ENCODE results near the gene SPOCD1. TPM values are rescaled to one million over a fixed set of nuclear protein-coding genes. Genes with fewer than 3 reads are reported as not detected.

SPOCD1 gene
- polyA plus RNA-seq (2013, experiment 1 of 2), result 7.0 TPM
- 5.4 TPM for polyA plus RNA-seq (2013, experiment 2 of 2)

DNA sequence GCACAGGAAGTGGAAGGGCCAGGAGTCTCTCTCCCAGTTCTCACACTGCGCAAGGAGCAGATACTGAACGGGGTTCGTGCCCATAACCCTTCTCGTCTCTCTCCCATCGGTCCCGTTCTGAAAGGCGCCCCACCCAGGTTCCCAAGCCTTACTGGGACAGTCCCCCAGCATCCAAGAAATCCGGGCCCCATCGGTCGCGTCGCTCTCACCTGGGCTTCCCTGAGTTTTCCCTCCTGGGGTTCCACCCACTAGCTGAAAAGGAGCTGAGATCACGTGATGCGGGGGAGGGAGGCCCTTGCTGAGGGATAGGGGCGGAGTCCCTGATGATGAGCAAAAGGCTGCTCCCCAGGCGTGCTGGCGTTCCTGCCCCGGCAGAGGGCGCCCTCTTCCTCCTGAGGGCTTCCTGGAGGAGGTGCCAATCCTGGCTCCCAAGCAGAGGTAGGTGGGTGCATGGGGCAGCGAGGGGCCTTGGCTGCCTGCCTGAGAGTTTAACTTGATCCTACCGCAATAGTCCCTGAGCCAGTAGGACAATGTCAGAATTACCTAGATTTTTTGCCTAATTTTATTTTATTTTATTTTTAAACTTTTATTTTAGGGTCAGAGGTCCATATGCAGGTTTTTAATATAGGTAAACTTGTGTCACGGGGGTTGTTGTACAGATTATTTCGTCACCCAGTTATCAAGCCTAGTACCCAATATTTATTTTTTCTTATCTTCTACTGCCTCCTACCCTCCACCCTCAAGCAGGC lies at the start of gene SPOCD1:
Gene SPOCD1, minus strand, starts transcription at position 271 of the 749 bp plus-strand sequence. CDS start 689 bp downstream, outside the sequence.
- H3K9me3 ChIP-seq (ENCODE audit: control insufficient read depth, low read length), result no peaks in the 10 kb centered on the region
- H3K27ac ChIP-seq (ENCODE audit: low read depth, low read length, severe bottlenecking), result no peak within 1 kb of the TSS
- peak within 1 kb of the TSS; percentile 24 for H3K4me3 ChIP-seq (ENCODE audit: extremely low read depth, insufficient read depth, low read length, poor library complexity, severe bottlenecking)
- no peaks in the 10 kb centered on the region for H3K36me3 ChIP-seq (ENCODE audit: control insufficient read depth, insufficient read depth, low read length)
- H3K4me1 ChIP-seq (ENCODE audit: control insufficient read depth, insufficient read depth, low read length, poor library complexity, severe bottlenecking), result peaks cover 7% of the 10 kb centered on the region
- 24 to 38% methylated on average over 10 to 14 of the region's 23 CpGs for WGBS, 2 experiments (ENCODE audit: insufficient coverage in 2 of 2)

DNA sequence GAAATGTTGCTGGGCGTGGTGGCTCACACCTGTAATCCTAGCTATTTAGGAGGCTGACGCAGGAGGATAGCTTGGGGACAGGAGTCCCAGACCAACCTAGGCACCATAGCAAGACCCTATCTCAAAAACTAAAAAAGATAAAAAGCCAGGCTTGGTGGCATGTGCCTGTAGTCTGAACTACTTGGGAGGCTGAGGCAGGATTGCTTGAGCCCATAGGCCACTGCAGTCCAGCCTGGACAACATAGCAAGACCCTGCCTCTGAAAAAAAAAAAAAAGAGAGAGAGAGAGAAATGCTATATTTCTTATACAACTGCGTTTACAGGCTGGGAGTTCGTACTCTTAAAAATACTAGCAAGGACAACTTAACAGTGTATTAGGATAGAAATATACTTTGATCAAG lies 46.2 kb upstream of the SPOCD1 start:
- WGBS, 2 experiments (ENCODE audit: insufficient coverage in 2 of 2), result 100% methylated on average over 1 of the region's 4 CpGs; no CpG with 5 or more reads in 1 of the 2 experiments
- Histone ChIP-seq H3K36me3 (ENCODE audit: control insufficient read depth, insufficient read depth, low read length) (no peaks in the 10 kb centered on the region), H3K27ac (ENCODE audit: low read depth, low read length, severe bottlenecking) (no peak overlapping the region), H3K9me3 (ENCODE audit: control insufficient read depth, low read length) (no peaks in the 10 kb centered on the region), H3K4me1 (ENCODE audit: control insufficient read depth, insufficient read depth, low read length, poor library complexity, severe bottlenecking) (no peaks in the 10 kb centered on the region), H3K4me3 (ENCODE audit: extremely low read depth, insufficient read depth, low read length, poor library complexity, severe bottlenecking) (no peak overlapping the region)

DNA sequence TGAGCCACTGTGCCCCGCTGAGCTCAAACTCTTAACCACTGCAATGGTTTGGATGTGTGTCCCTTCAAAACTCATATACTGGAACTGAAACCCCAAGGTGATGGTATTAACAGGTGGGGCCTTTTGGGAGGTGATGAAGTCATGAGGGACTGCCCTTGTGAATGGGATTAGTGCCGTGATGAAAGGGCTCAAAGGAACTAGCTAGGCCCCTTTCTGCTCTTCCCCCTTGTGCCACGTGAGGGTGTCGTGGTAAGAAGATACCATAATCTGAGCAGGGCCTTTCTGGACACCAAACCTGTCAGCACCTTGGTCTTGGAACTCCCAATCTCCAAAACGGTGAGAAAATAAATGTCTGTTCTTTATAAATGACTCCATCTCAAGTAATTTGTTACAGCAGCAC lies 45.5 kb upstream of the SPOCD1 start:
- no peaks in the 10 kb centered on the region for H3K9me3 ChIP-seq (ENCODE audit: control insufficient read depth, low read length)
- no peak overlapping the region for H3K27ac ChIP-seq (ENCODE audit: low read depth, low read length, severe bottlenecking)
- no peak overlapping the region for H3K4me3 ChIP-seq (ENCODE audit: extremely low read depth, insufficient read depth, low read length, poor library complexity, severe bottlenecking)
- H3K4me1 ChIP-seq (ENCODE audit: control insufficient read depth, insufficient read depth, low read length, poor library complexity, severe bottlenecking), result no peaks in the 10 kb centered on the region
- H3K36me3 ChIP-seq (ENCODE audit: control insufficient read depth, insufficient read depth, low read length), result no peaks in the 10 kb centered on the region
- 82 to 87% methylated on average over 3 to 4 of the region's 5 CpGs for WGBS, 2 experiments (ENCODE audit: insufficient coverage in 2 of 2)

DNA sequence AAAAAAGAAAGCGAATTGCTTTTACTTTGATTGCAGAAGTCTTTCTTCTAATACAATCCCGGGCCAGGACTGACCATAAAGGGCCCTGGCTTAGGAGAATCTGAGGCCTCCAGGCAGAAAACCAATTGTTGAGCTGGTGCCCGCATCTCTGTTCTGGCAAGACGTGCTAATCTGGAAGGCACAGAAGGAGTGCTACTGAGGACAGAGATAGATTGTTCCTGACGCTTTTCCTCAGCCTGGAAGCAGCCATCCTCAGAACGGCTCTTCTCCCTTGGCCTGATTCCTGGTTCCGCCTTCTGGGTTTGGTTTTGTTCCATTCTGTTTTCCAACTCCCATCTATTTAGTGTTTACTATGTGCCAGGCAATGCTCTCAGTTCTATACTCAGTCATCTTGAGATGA lies 44.8 kb upstream of the SPOCD1 start:
- H3K4me3 ChIP-seq (ENCODE audit: extremely low read depth, insufficient read depth, low read length, poor library complexity, severe bottlenecking), result no peak overlapping the region
- H3K9me3 ChIP-seq (ENCODE audit: control insufficient read depth, low read length), result no peaks in the 10 kb centered on the region
- WGBS, 2 experiments (ENCODE audit: insufficient coverage in 2 of 2), result 90 to 98% methylated on average over 5 to 6 of the region's 7 CpGs
- H3K27ac ChIP-seq (ENCODE audit: low read depth, low read length, severe bottlenecking), result no peak overlapping the region
- no peaks in the 10 kb centered on the region for H3K36me3 ChIP-seq (ENCODE audit: control insufficient read depth, insufficient read depth, low read length)
- peaks cover 3% of the 10 kb centered on the region for H3K4me1 ChIP-seq (ENCODE audit: control insufficient read depth, insufficient read depth, low read length, poor library complexity, severe bottlenecking)

DNA sequence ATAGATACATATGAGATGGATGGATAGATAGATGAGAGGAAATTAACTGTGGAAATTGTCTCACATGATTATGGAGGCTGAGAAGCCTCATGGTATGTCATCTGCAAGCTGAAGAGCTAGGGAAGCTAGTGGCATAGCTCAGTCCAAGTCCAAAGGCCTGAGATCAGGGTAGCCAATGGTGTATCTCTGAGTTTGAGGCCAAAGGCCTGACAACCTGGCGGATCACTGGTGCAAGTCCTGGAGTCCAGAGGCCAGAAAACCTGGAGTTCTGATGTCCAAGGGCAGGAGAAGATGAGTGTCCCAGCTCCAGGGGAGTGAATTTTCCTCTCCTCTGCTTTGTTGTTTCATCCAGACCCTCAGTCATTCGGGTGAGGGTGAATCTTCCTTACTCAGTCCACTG lies 43.9 kb upstream of the SPOCD1 start:
- no peaks in the 10 kb centered on the region for H3K36me3 ChIP-seq (ENCODE audit: control insufficient read depth, insufficient read depth, low read length)
- no peaks in the 10 kb centered on the region for H3K9me3 ChIP-seq (ENCODE audit: control insufficient read depth, low read length)
- H3K27ac ChIP-seq (ENCODE audit: low read depth, low read length, severe bottlenecking), result no peak overlapping the region
- no peak overlapping the region for H3K4me3 ChIP-seq (ENCODE audit: extremely low read depth, insufficient read depth, low read length, poor library complexity, severe bottlenecking)
- 90 to 100% methylated on average over 2 of the region's 2 CpGs for WGBS, 2 experiments (ENCODE audit: insufficient coverage in 2 of 2)
- peaks cover 8% of the 10 kb centered on the region for H3K4me1 ChIP-seq (ENCODE audit: control insufficient read depth, insufficient read depth, low read length, poor library complexity, severe bottlenecking)

DNA sequence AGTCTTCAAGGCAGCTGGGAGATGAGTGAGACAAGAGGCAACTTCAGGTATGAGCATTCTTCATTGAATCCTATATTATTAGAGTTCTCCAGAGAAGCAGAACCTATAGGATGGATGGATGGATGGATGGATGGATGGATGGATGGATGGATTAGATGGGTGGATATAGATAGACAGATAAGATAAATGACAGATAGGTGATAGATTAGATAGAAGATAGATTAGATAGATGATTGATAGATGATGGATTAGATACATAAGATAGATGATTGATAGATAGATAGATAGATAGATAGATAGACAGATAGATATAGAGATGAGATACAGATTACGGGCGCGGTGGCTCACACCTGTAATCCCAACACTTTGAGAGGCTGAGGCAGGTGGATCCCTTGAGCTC lies 43.2 kb upstream of the SPOCD1 start:
- Histone ChIP-seq H3K27ac (ENCODE audit: low read depth, low read length, severe bottlenecking) (no peak overlapping the region), H3K36me3 (ENCODE audit: control insufficient read depth, insufficient read depth, low read length) (no peaks in the 10 kb centered on the region), H3K4me3 (ENCODE audit: extremely low read depth, insufficient read depth, low read length, poor library complexity, severe bottlenecking) (no peak overlapping the region), H3K9me3 (ENCODE audit: control insufficient read depth, low read length) (no peaks in the 10 kb centered on the region), H3K4me1 (ENCODE audit: control insufficient read depth, insufficient read depth, low read length, poor library complexity, severe bottlenecking) (peaks cover 8% of the 10 kb centered on the region)
- WGBS, 2 experiments (ENCODE audit: insufficient coverage in 2 of 2), result 71 to 83% methylated on average over 3 of the region's 3 CpGs

DNA sequence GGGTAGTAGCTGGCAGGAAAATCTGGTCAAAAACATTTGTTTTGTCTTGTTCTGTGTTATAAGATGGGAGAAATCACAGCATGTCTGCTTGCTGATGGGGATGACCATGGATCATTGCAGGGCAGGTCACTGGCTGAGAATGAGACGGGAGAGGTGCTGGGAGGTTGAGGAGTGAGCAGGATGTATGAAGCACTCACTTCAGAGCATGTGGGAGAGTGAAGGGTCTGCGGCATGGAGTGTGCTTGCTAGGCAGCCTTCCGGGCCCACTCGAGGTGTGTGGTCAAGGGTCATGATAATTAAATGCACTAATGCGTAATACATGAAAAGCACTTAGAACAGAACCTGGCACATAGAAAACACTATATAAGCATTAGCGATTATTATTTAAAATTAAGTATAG lies 42.0 kb upstream of the SPOCD1 start:
- H3K27ac ChIP-seq (ENCODE audit: low read depth, low read length, severe bottlenecking), result no peak overlapping the region
- H3K36me3 ChIP-seq (ENCODE audit: control insufficient read depth, insufficient read depth, low read length), result no peaks in the 10 kb centered on the region
- peaks cover 8% of the 10 kb centered on the region for H3K4me1 ChIP-seq (ENCODE audit: control insufficient read depth, insufficient read depth, low read length, poor library complexity, severe bottlenecking)
- H3K4me3 ChIP-seq (ENCODE audit: extremely low read depth, insufficient read depth, low read length, poor library complexity, severe bottlenecking), result no peak overlapping the region
- 94 to 96% methylated on average over 2 to 3 of the region's 6 CpGs for WGBS, 2 experiments (ENCODE audit: insufficient coverage in 2 of 2)
- no peaks in the 10 kb centered on the region for H3K9me3 ChIP-seq (ENCODE audit: control insufficient read depth, low read length)

DNA sequence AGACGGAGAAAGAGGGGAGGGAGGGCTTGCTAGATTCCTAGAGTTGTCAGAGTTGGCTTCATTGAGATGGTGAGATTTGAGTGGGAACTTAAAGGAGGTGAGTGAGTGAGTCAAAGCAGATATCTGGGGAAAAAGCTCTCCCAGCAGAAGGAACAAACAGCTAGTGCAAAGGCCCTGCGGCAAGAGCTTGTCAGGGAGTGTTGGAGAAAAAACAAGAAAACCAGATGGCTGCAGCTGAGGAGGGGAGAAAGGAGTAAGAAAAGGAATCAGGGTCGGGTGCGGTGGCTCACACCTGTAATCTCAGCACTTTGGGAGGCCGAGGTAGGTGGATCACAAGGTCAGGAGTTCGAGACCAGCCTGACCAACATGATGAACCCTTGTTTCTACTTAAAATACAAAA lies 40.3 kb upstream of the SPOCD1 start:
- H3K27ac ChIP-seq (ENCODE audit: low read depth, low read length, severe bottlenecking), result no peak overlapping the region

DNA sequence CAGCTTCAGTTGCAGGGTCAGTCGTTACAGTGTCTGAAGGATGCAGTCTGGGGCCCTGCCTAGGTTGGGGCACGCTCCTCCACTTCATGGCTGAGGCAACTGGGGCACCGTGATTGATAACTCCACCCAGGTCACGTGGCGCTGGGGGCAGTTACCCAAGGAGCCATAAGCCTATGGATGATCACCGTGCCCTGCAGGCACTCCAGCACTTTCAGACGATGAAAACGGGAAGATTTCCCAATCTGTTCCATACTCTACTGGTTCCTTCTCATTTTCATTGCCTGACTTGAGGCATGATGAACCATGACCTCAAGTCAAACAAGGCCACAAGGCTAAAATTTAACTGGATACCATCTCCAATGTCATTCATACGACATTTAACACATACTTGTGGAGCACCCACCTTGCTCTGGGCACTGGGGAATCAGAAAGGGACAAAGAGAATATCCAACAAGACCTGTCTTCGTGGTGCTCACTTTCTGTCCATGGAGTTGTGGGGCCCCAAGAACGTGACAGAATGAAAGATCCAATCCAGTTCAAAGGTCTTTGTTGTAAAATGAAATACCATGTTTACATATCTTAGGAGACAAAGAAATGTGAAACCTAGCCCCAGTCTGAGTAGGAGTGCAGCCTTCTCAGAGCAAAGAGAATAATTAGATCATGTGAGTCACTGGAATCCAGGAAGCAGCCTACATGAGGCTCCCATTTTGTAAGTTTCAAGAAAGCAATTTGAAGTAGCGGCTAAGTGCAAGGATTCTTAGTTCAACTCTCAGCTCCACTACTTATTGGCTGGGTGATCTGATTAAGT lies 39.4 kb upstream of the SPOCD1 start:
- H3K27ac ChIP-seq (ENCODE audit: low read depth, low read length, severe bottlenecking), result no peak overlapping the region
- 88 to 96% methylated on average over 8 to 10 of the region's 12 CpGs for WGBS, 2 experiments (ENCODE audit: insufficient coverage in 2 of 2)
- H3K4me3 ChIP-seq (ENCODE audit: extremely low read depth, insufficient read depth, low read length, poor library complexity, severe bottlenecking), result no peak overlapping the region

More for the DNA sequence above, 40.3 kb upstream of the SPOCD1 start:
- no peaks in the 10 kb centered on the region for H3K36me3 ChIP-seq (ENCODE audit: control insufficient read depth, insufficient read depth, low read length)
- no peak overlapping the region for H3K4me3 ChIP-seq (ENCODE audit: extremely low read depth, insufficient read depth, low read length, poor library complexity, severe bottlenecking)
- no peaks in the 10 kb centered on the region for H3K9me3 ChIP-seq (ENCODE audit: control insufficient read depth, low read length)
- peaks cover 8% of the 10 kb centered on the region for H3K4me1 ChIP-seq (ENCODE audit: control insufficient read depth, insufficient read depth, low read length, poor library complexity, severe bottlenecking)
- WGBS, 2 experiments (ENCODE audit: insufficient coverage in 2 of 2), result 88 to 96% methylated on average over 6 of the region's 6 CpGs

DNA sequence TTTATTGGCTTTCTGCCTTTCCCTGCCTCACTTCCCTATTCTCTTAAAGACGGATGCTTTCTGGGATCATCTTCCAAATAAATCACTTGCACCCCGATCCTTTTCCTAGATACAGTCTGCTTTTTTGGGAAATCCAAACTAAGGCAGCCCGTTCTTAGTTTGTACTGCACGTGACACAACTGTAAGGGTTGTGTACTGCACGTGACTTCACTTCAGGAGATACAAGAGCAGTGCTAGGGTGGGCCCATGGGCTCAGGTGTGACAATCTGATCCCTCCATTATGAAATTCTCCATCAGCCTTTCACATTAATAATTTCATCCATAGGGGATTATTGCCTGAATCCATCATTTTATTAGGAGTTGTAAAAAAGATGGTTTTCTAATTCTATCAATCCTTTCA lies 33.8 kb upstream of the SPOCD1 start:
- 89 to 91% methylated on average over 4 to 5 of the region's 5 CpGs for WGBS, 2 experiments (ENCODE audit: insufficient coverage in 2 of 2)
- Histone ChIP-seq H3K4me3 (ENCODE audit: extremely low read depth, insufficient read depth, low read length, poor library complexity, severe bottlenecking) (no peak overlapping the region), H3K27ac (ENCODE audit: low read depth, low read length, severe bottlenecking) (no peak overlapping the region), H3K36me3 (ENCODE audit: control insufficient read depth, insufficient read depth, low read length) (no peaks in the 10 kb centered on the region), H3K9me3 (ENCODE audit: control insufficient read depth, low read length) (no peaks in the 10 kb centered on the region), H3K4me1 (ENCODE audit: control insufficient read depth, insufficient read depth, low read length, poor library complexity, severe bottlenecking) (no peaks in the 10 kb centered on the region)

More for the DNA sequence above, 39.4 kb upstream of the SPOCD1 start:
- Histone ChIP-seq H3K4me1 (ENCODE audit: control insufficient read depth, insufficient read depth, low read length, poor library complexity, severe bottlenecking) (peaks cover 8% of the 10 kb centered on the region), H3K36me3 (ENCODE audit: control insufficient read depth, insufficient read depth, low read length) (no peaks in the 10 kb centered on the region), H3K9me3 (ENCODE audit: control insufficient read depth, low read length) (no peaks in the 10 kb centered on the region)
